Stimulated activated CD4-positive, alpha-beta T cell treated with anti-CD3 and anti-CD28 coated beads, TNF-alpha, amount 100 ng/mL, for 1 hour (primary cell): ENCODE results near the gene ITIH5.
A peak's percentile ranks its signal among the peaks of the same experiment; 100 is the strongest.

Experiments used
- DNase-seq, 3 donors: peaks; one replicate each; pipeline ENCODE4 v3.0.0-alpha.2; 2020; ENCODE audit warnings: low read depth in 3 of 3, low spot score in 1 of 3

ITIH5 gene

DNA sequence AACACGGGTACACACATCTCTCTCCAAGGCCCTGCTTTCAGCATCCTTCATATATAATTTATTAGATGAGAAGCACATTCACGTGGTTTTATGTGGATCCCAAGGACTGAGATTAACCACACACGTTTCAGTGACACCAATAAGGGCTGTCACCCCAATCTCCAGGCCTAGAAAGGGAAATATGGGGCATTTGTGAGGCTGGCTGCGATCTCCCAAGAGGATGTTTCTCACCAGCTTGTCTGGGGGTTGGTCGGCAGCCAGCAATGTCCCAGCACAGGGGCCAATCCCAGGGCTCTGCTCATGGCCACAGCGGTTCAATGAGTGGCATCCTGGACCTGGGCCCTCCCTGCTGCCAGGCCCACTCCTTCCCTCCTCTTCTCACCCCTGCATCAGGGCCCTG is 115.5 kb downstream of the ITIH5 start:
- no peak for DNase-seq

- DNase-seq, result no peak
These were observed 116.8 kb downstream of the ITIH5 start for GRCh38 chr10:7550013-7550412.

- no peak for DNase-seq
These were observed 118.9 kb downstream of the ITIH5 start for GRCh38 chr10:7547829-7548228.

GRCh38 chr10:7547206-7547605 is 119.6 kb downstream of the ITIH5 start:
- no peak for DNase-seq

GRCh38 chr10:7546385-7546967 is 120.3 kb downstream of the ITIH5 start:
- no peak for DNase-seq

DNA sequence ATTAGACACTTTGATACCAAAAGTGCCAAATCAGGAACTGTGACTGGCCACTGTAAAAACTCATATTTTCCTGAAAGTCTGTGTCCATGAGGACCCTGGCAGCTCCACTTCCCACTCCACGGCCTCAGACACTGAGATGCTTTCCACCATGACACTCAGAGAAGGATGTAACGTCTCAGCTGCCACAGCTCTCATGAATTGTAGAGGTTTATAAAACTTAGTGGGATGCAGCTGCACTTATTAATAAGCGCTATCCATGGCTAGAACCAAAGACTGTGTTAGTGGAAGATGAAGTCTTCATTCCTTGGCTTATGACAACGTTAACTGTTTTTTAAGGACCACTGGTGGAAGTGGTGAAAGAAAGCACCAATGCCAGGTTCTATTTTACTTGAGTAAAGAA is 121.0 kb downstream of the ITIH5 start:
- no peak for DNase-seq

GRCh38 chr10:7545261-7545660 is 121.5 kb downstream of the ITIH5 start:
- no peak for DNase-seq

- no peak for DNase-seq
These were observed 122.6 kb downstream of the ITIH5 start for GRCh38 chr10:7544203-7544602.

- no peak for DNase-seq
These were observed 124.4 kb downstream of the ITIH5 start for GRCh38 chr10:7542189-7542914.

DNA sequence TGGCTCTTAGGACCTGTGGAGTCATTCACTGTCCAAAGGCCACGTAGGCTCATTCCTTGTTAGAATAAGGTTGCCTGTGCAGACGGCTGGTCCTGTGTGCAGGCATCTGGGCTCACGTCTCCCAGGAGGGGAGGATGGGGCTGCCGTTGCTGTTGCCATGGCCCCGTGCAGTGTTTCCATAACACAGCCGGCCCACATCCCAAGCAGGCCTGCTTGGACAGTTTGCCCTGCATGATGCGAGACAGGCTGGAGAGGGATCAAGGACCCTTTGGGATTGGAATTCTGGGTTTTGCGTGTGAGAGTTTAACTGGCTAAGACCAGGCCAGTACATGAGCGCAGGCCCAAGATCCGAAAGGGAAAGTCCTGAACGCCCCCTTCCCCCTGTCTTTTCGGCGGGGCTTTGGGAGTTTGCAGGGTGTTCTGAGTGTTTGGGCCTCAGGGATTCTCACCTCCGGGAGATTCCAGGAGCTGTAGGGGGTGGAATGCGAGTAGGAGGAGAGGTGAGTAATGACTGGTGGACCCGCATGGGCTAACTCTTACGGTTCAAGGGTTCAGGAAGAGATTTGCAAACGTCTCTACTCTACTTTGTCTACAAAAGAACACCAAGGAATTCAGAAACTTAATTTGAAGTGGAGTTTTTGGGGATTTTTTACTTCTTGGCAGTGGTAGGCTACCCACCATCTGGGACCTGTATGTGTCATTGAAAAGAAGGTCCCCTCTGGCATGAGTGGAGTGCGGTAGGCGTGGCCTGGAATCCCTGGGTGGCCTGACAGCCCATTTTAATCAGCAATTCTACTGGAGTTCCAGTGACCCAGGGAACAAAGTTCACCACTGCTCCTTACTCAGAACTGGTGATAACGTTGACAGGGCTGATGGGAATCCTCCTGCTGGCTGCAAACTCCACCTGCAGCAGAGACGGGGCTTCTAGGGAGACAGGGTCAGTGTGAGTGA is 125.4 kb downstream of the ITIH5 start:
- no peak for DNase-seq

- DNase-seq, result no peak
These were observed 127.7 kb downstream of the ITIH5 start for GRCh38 chr10:7538970-7539654.

DNA sequence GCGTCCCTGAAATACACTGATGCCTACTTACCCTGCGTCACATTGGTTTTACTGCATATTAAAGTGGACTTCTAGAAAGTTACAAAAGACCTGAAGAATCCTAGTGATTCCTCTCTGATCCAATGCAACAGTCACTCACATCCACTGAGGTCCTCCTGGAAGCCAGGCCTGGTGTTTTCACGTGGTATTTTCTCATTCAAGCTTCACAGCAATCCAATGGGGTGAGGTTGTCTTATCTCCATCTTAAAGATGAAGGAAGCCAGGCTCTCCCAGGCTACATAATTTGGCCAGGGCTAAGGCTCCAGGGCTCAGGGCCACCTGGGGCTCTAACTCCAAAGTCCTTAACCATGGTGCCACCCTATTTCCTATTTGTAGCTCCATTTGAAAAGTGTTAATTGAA is 129.6 kb downstream of the ITIH5 start:
- DNase-seq, result no peak

DNA sequence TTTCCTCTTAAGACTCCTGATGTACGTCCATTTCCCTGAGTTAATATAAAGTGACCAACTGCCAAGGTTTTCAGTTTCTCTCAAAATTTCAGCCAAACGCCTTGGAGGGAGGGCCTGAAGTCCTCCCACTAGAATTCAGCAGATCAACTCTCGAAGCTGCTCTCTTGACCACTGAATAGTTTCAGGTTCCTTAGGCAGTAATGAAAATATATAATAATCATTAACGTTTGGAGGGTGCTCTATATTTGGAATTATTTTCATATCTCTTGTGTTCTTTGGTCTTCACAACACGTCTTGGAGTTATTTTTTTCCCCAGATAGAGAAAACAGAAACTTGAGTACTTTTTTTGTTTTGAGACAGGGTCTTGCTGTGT is 132.3 kb downstream of the ITIH5 start:
- no peak for DNase-seq

- no peak for DNase-seq
These were observed 132.9 kb downstream of the ITIH5 start for GRCh38 chr10:7533657-7534479.

DNA sequence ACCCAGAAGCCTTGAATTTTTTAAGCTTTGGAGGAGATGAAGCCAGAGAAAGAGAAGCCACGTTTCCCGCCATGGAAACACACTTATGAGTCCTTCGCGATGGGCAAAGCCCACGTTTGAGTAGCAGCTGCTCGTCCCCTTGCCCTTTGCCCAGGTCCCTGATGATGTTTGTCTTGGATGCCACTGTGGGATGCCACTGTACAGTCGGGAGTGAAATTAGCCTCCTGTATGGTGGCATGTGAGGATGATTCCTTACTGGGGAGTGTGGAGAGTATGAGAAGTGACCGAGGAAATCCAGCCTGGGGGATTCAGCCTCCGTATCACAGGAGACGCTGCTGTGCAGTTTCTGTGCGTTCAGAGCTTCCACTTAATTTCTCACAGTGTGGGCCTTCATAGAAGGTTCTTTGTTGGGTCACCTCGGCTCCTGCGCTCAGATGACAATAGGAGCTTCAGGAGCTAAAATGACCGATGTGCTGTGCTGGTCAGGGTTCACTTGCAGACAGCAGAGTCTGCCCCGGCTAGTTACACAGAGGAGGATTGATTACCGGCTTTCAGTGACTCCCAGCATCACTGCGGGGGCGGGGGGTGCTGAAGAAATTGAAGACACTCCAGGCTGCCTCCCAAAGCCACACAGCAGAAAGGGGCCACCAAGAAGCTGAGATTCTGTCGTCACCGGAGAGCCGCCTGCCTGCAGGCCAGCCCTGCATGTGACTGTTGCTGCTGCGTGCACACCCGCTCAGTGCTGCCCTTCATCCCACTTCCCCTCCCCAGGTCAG is 133.9 kb downstream of the ITIH5 start:
- DNase-seq, result no peak

- no peak for DNase-seq
These were observed 137.1 kb downstream of the ITIH5 start for GRCh38 chr10:7529638-7530037.

DNA sequence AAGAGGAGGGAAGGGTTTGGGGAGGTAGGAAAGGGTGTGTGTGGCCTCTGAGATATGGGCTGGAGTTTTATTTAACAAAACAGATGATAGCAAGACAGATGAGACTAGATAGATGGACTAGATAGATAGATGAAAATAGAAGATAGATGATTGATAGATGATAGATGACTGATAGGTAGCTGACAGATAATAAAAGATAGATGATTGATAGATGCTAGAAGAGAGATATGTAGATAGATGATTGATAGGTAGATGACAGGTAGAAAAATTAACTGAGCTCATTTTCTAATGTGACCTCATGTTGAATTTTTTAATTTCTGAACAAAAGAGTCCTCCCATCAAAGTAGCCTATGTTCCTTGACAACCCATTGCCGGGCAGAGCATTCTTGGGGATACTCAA is 139.3 kb downstream of the ITIH5 start:
- no peak for DNase-seq

GRCh38 chr10:7526017-7526400 is 140.8 kb downstream of the ITIH5 start:
- no peak for DNase-seq

GRCh38 chr10:7525314-7526016 is 141.3 kb downstream of the ITIH5 start:
- DNase-seq, result peak in 1 of 3 donors; percentile 22
